H1 (cell line): ENCODE data around the gene SCAP.

ENCODE experiments used
- EZH2 ChIP-seq: fragments of 200-600 bp; sonication (generic); IDR thresholded peaks from 2 replicates; pipeline ENCODE4 v1.7.1; 2012; ENCODE audit warnings: low read depth, mild to moderate bottlenecking, moderate library complexity, low read length, inconsistent platforms; ENCODE audit not compliant: severe bottlenecking
- POLR2A ChIP-seq, 2 experiments: IDR thresholded peaks; 1 replicate in 1 of 2; 2 replicates in 1 of 2; pipeline ENCODE4 v1.6.1; 2011; ENCODE audit warnings: low read depth in 2 of 2, low read length in 2 of 2, mild to moderate bottlenecking in 2 of 2; ENCODE audit errors: control extremely low read depth in 1 of 2
- TAF1 ChIP-seq: IDR thresholded peaks from 2 replicates; pipeline ENCODE4 v1.6.1; 2011; ENCODE audit warnings: mild to moderate bottlenecking, low read depth, low read length

DNA sequence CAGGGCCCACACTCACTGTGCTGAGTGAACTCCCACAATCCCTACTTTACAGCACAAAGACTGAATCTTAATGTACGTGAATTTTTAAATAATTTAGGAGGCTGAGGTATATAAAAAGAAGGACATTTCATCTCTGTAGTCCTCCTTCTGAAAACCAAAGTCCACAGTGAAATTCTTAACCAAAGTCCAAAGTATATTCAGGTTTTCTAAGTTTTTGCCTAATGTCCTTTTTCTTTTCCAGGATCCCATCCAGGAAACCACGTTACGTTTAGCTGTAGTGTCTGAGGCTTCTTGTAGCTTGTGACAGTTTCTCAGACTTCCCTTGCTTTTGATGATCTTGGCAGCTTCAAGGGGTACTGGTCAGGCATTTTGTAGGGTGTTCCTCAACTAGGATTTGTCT is 44.5 kb downstream of the SCAP start:
- TF ChIP-seq EZH2 (no peak), TAF1 (no peak), POLR2A (IDR thresholded peaks at IDR 0.05; ENCODE audit: control extremely low read depth in 1 of 2, low read depth in 2 of 2, low read length in 2 of 2) (no peak)
